SK-N-SH (cell line): Measurements from ENCODE around the gene ZFP36. TPM values are rescaled to one million over a fixed set of nuclear protein-coding genes. Genes with fewer than 3 reads are reported as not detected.

Experiments used
- ELF1 ChIP-seq: IDR thresholded peaks from 2 replicates; pipeline ENCODE4 v1.4.0; 2012
- EZH2phosphoT487 ChIP-seq: fragments of 200-600 bp; sonication (generic); IDR thresholded peaks from 2 replicates; pipeline ENCODE4 v1.6.1; 2017; ENCODE audit warnings: low read depth, mixed run types, mild to moderate bottlenecking, antibody characterized with exemption, moderate library complexity, borderline replicate concordance
- FOSL2 ChIP-seq: IDR thresholded peaks from 2 replicates; pipeline ENCODE4 v1.4.0; 2012; ENCODE audit warnings: low read depth, mild to moderate bottlenecking, moderate library complexity, borderline replicate concordance
- FOXJ3 ChIP-seq: sonication (generic); formaldehyde crosslinking; IDR thresholded peaks from 2 replicates; pipeline ENCODE4 v1.5.1; 2020; ENCODE audit warnings: mild to moderate bottlenecking, missing genetic modification reagents
- FOXM1 ChIP-seq: IDR thresholded peaks from 2 replicates; pipeline ENCODE4 v1.4.0; 2012; ENCODE audit warnings: low read depth, mild to moderate bottlenecking
- IRF3 ChIP-seq: fragments of 150-350 bp; IDR thresholded peaks from 2 replicates; pipeline ENCODE4 v1.6.1; 2016; ENCODE audit warnings: mild to moderate bottlenecking, low read depth, low read length
- JUND ChIP-seq: IDR thresholded peaks from 2 replicates; pipeline ENCODE4 v1.4.0; 2012
- NFIC ChIP-seq: IDR thresholded peaks from 2 replicates; pipeline ENCODE4 v1.4.0; 2012; ENCODE audit warnings: borderline replicate concordance
- NRF1 ChIP-seq: IDR thresholded peaks from 2 replicates; pipeline ENCODE4 v1.6.1; 2012; ENCODE audit warnings: low read depth, mild to moderate bottlenecking, low read length
- RAD21 ChIP-seq: IDR thresholded peaks from 2 replicates; pipeline ENCODE4 v1.6.1; 2012; ENCODE audit warnings: mild to moderate bottlenecking, low read length
- REST ChIP-seq: IDR thresholded peaks from 2 replicates; pipeline ENCODE4 v1.6.1; 2012; ENCODE audit warnings: mild to moderate bottlenecking, low read depth, low read length, moderate library complexity
- RFX5 ChIP-seq: IDR thresholded peaks from 2 replicates; pipeline ENCODE4 v1.6.1; 2012; ENCODE audit warnings: mild to moderate bottlenecking, improper control_type of control experiment, low read length
- RXRA ChIP-seq: IDR thresholded peaks from 2 replicates; pipeline ENCODE4 v1.4.0; 2012; ENCODE audit warnings: low read depth, mild to moderate bottlenecking, borderline replicate concordance
- TAF1 ChIP-seq: IDR thresholded peaks from 2 replicates; pipeline ENCODE4 v1.6.1; 2012; ENCODE audit warnings: low read depth, mild to moderate bottlenecking, low read length, moderate library complexity, borderline replicate concordance
- USF1 ChIP-seq: IDR thresholded peaks from 2 replicates; pipeline ENCODE4 v1.4.0; 2012; ENCODE audit warnings: low read depth, borderline replicate concordance
- ZBTB33 ChIP-seq: IDR thresholded peaks from 2 replicates; pipeline ENCODE4 v1.4.0; 2012; ENCODE audit warnings: low read depth, borderline replicate concordance
- polyA plus RNA-seq, 3 experiments: library from polyadenylated mRNA; depleted of rRNA; stranded (reverse); fragments of >200 nt; gene quantifications; 2 replicates each; pipeline ENCODE4 v1.2.3, GENCODE V29; 2012

Gene ZFP36
- polyA plus RNA-seq, 1 of the 3 experiments (the other 2 are of a cell fraction) = 49.3 TPM

GRCh38 chr19:39428283-39429112 lies 21.9 kb downstream of the ZFP36 start (continued):
- TF ChIP-seq REST (peak; percentile 63; the same call in 1 of the 2 replicates), FOXM1 (peak; percentile 51; the same call in 1 of the 2 replicates), EZH2phosphoT487 (no peak), JUND (no peak), RAD21 (no peak), FOSL2 (no peak), ZBTB33 (no peak), ELF1 (no peak), IRF3 (no peak), USF1 (no peak), FOXJ3 (no peak), RXRA (peak; percentile 19; the same call in 1 of the 2 replicates), NFIC (no peak), NRF1 (no peak), TAF1 (no peak), RFX5 (no peak)
